ENCODE results near the gene GRK4. TPM values are rescaled to one million over a fixed set of nuclear protein-coding genes. Genes with fewer than 3 reads are reported as not detected.
A peak's percentile ranks its signal among the peaks of the same experiment; 100 is the strongest.
"Not testable (repeated sequence)": the region's sequence is repeated elsewhere in the genome, so short reads cannot be mapped to it uniquely, and the experiment has no call there.

GRK4 gene
- total RNA-seq, 2 experiments from 2014 or later: 1.3 to 2.1 TPM

GRCh38 chr4:2945619-2946604, 17.5 kb upstream of the GRK4 start:
- CTCF ChIA-PET: interaction anchor here (1.3 to 2.4 kb wide), 3 partner anchors 8 to 10 kb away, joined by 4 to 9 read pairs (median 6); no protein-coding TSS in a partner anchor
- H3K4me1 Mint-ChIP-seq (ENCODE audit: low read depth); H3K4me3 Mint-ChIP-seq; DNase-seq; H3K27ac Mint-ChIP-seq; H3K27me3 Mint-ChIP-seq (ENCODE audit: low read depth); H3K9me3 Mint-ChIP-seq; intact Hi-C loops (cut with micrococcal nuclease): not testable (repeated sequence)
- H3K36me3 Mint-ChIP-seq (ENCODE audit: low read depth): peaks cover 56% of the 10 kb centered on the region

- no peaks in the 10 kb centered on the region for H3K9me3 Mint-ChIP-seq
- H3K4me3 Mint-ChIP-seq: no peak overlapping the region
- no peak overlapping the region for H3K27ac Mint-ChIP-seq
- H3K4me1 Mint-ChIP-seq (ENCODE audit: low read depth): no peaks in the 10 kb centered on the region
- no peak for DNase-seq
- CTCF ChIA-PET: interaction anchor here (1.1 to 1.3 kb wide), 2 partner anchors 9 to 12 kb away, joined by 4 read pairs; no protein-coding TSS in a partner anchor
- no peaks in the 10 kb centered on the region for H3K27me3 Mint-ChIP-seq (ENCODE audit: low read depth)
- intact Hi-C loops (cut with micrococcal nuclease): no loop called here
- peaks cover 63% of the 10 kb centered on the region for H3K36me3 Mint-ChIP-seq (ENCODE audit: low read depth)
Observed at GRCh38 chr4:2946812-2947600, 16.4 kb upstream of the GRK4 start.

- Mint-ChIP-seq H3K27ac (no peak overlapping the region), H3K9me3 (no peaks in the 10 kb centered on the region), H3K36me3 (ENCODE audit: low read depth) (peaks cover 62% of the 10 kb centered on the region), H3K4me1 (ENCODE audit: low read depth) (peaks cover 3% of the 10 kb centered on the region), H3K27me3 (ENCODE audit: low read depth) (no peaks in the 10 kb centered on the region), H3K4me3 (no peak overlapping the region)
- no peak for DNase-seq
- intact Hi-C loops (cut with micrococcal nuclease): no loop called here
- CTCF ChIA-PET: interaction anchor here (1.1 to 1.4 kb wide), 4 partner anchors 12 to 90 kb away, joined by 3 to 5 read pairs (median 3); no protein-coding TSS in a partner anchor
Observed at GRCh38 chr4:2947926-2948325, 15.4 kb upstream of the GRK4 start.

GRCh38 chr4:2948895-2949781, 14.2 kb upstream of the GRK4 start:
- CTCF ChIA-PET: interaction anchor here (0.6 to 1.5 kb wide), 6 partner anchors 13 to 163 kb away, joined by 3 to 5 read pairs (median 4); no protein-coding TSS in a partner anchor
- Mint-ChIP-seq H3K27me3 (ENCODE audit: low read depth) (no peaks in the 10 kb centered on the region), H3K9me3 (no peaks in the 10 kb centered on the region), H3K4me3 (no peak overlapping the region), H3K27ac (peak overlapping the region; percentile 58), H3K4me1 (ENCODE audit: low read depth) (peaks cover 14% of the 10 kb centered on the region), H3K36me3 (ENCODE audit: low read depth) (peaks cover 66% of the 10 kb centered on the region)
- intact Hi-C loops (cut with micrococcal nuclease): no loop called here
- DNase-seq: peak; percentile 48

GRCh38 chr4:2949782-2950125, 13.6 kb upstream of the GRK4 start:
- no peak overlapping the region for H3K4me3 Mint-ChIP-seq
- H3K36me3 Mint-ChIP-seq (ENCODE audit: low read depth): peaks cover 69% of the 10 kb centered on the region
- no peaks in the 10 kb centered on the region for H3K27me3 Mint-ChIP-seq (ENCODE audit: low read depth)
- peak overlapping the region; percentile 37 for H3K27ac Mint-ChIP-seq
- H3K9me3 Mint-ChIP-seq: no peaks in the 10 kb centered on the region
- CTCF ChIA-PET: interaction anchor here (0.6 to 1.5 kb wide), 2 partner anchors 12 to 79 kb away, joined by 4 read pairs; no protein-coding TSS in a partner anchor
- peaks cover 20% of the 10 kb centered on the region for H3K4me1 Mint-ChIP-seq (ENCODE audit: low read depth)
- no peak for DNase-seq
- intact Hi-C loops (cut with micrococcal nuclease): no loop called here

- DNase-seq: no peak
- peak overlapping the region; percentile 52 for H3K27ac Mint-ChIP-seq
- CTCF ChIA-PET: interaction anchor here (1.5 kb wide), 1 partner anchor 12 kb away, joined by 4 read pairs; no protein-coding TSS in a partner anchor
- intact Hi-C loops (cut with micrococcal nuclease): no loop called here
- no peaks in the 10 kb centered on the region for H3K9me3 Mint-ChIP-seq
- H3K36me3 Mint-ChIP-seq (ENCODE audit: low read depth): peaks cover 67% of the 10 kb centered on the region
- no peaks in the 10 kb centered on the region for H3K27me3 Mint-ChIP-seq (ENCODE audit: low read depth)
- no peak overlapping the region for H3K4me3 Mint-ChIP-seq
- H3K4me1 Mint-ChIP-seq (ENCODE audit: low read depth): peaks cover 23% of the 10 kb centered on the region
Observed at GRCh38 chr4:2950221-2950989, 13.0 kb upstream of the GRK4 start.

- DNase-seq: no peak
- Mint-ChIP-seq H3K9me3 (no peaks in the 10 kb centered on the region), H3K4me1 (ENCODE audit: low read depth) (peaks cover 50% of the 10 kb centered on the region), H3K27me3 (ENCODE audit: low read depth) (no peaks in the 10 kb centered on the region), H3K27ac (peak overlapping the region; percentile 99), H3K4me3 (no peak overlapping the region), H3K36me3 (ENCODE audit: low read depth) (peaks cover 66% of the 10 kb centered on the region)
- intact Hi-C loops (cut with micrococcal nuclease): no loop called here
- CTCF ChIA-PET: interaction anchor here (0.6 to 4.8 kb wide), 14 partner anchors 8 to 319 kb away, joined by 3 to 53 read pairs (median 3); partner anchors contain the start of genes GRK4 and NOP14
Observed at GRCh38 chr4:2953496-2953895, 9.9 kb upstream of the GRK4 start.

- peaks cover 59% of the 10 kb centered on the region for H3K4me1 Mint-ChIP-seq (ENCODE audit: low read depth)
- H3K4me3 Mint-ChIP-seq: peak overlapping the region; percentile 39
- peak; percentile 85 for DNase-seq
- intact Hi-C loops (cut with micrococcal nuclease): loop anchor here (1.0 to 2.0 kb wide), 6 partner anchors 8 to 208 kb away; no protein-coding TSS in a partner anchor
- CTCF ChIA-PET: interaction anchor here (0.6 to 4.8 kb wide), 16 partner anchors 8 to 318 kb away, joined by 3 to 53 read pairs (median 3); partner anchors contain the start of genes GRK4 and NOP14
- H3K36me3 Mint-ChIP-seq (ENCODE audit: low read depth): peaks cover 58% of the 10 kb centered on the region
- H3K27ac Mint-ChIP-seq: peak overlapping the region; percentile 99
- H3K9me3 Mint-ChIP-seq: no peaks in the 10 kb centered on the region
- H3K27me3 Mint-ChIP-seq (ENCODE audit: low read depth): no peaks in the 10 kb centered on the region
Observed at GRCh38 chr4:2954358-2955185, 8.8 kb upstream of the GRK4 start.

- Mint-ChIP-seq H3K4me1 (ENCODE audit: low read depth) (peaks cover 66% of the 10 kb centered on the region), H3K36me3 (ENCODE audit: low read depth) (peaks cover 58% of the 10 kb centered on the region), H3K27ac (peak overlapping the region; percentile 47), H3K4me3 (peak overlapping the region; percentile 23)
- H3K9me3 Mint-ChIP-seq; H3K27me3 Mint-ChIP-seq (ENCODE audit: low read depth); DNase-seq: not testable (repeated sequence)
- CTCF ChIA-PET: interaction anchor here (0.5 to 4.8 kb wide), 12 partner anchors 7 to 486 kb away, joined by 3 to 53 read pairs (median 4); partner anchors contain the start of genes GRK4 and NOP14
- intact Hi-C loops (cut with micrococcal nuclease): loop anchor here (1.0 to 2.0 kb wide), 2 partner anchors 33 to 111 kb away; no protein-coding TSS in a partner anchor
Observed at GRCh38 chr4:2955186-2956044, 8.0 kb upstream of the GRK4 start.

All from activated naive CD4-positive, alpha-beta T cell treated with anti-CD3 and anti-CD28 coated beads for 36 hours (primary cell).